Measurements from ENCODE around the gene PYROXD2.

The PYROXD2 gene

DNA sequence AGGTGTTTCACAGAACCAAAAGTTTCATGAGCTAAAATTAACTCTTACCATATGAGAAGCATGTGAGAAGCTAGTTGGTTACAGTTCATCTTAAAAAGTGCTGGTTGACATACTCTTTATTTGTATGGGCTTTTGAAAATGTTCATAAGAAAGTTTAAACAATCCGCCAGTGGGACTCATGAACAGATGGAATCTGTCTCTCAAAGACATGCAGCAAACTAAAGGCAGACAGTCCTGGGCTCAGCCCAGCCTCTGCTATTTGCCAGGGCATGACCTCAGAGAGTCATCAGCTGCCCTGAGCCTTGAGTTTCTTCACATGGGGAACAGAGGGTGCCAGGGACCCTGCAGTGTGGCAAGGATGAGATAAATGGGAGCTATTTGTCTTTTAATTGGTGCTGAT is 3.2 kb downstream of the PYROXD2 start:
- no peak for DNase-seq

DNA sequence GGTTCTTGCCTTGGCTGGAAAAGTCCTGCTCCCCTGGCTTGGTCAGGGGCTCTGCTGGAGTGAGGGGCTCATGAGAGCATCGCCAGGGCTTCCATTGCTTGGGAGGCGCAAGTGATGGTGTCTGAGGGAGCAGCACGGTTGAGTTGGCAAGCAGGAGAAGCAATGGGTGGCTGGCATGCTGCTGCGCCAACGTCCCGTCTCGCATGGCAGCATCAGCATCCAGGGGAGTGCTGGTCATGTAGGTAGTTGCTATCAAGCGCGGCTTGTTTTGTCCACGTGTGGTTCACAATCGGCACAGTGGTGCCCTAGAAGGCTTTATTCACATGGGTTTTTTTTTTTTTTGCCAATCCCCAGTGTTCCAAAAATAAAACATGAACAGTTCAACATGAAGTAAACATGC is 3.8 kb downstream of the PYROXD2 start:
- DNase-seq: no peak

DNA sequence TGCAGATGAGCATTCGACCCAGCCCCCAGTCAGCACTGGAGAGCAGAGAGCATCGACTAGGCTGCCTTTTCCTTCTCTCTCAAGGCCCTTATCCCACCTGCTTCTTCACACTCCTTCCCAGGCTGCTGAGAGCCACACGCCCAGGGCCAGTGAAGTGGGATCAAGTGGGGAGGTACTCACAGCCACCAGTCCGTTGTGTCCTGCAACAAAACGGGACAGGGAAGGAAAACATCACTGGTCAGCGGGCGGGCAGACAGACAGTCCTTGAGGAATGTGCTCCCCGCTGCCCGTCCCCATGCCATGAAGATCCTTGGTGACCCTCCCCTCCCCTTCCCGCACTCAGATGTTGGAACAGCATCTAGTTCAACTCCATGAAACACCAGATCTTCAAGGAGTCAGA is 4.2 kb downstream of the PYROXD2 start:
- no peak for DNase-seq

DNA sequence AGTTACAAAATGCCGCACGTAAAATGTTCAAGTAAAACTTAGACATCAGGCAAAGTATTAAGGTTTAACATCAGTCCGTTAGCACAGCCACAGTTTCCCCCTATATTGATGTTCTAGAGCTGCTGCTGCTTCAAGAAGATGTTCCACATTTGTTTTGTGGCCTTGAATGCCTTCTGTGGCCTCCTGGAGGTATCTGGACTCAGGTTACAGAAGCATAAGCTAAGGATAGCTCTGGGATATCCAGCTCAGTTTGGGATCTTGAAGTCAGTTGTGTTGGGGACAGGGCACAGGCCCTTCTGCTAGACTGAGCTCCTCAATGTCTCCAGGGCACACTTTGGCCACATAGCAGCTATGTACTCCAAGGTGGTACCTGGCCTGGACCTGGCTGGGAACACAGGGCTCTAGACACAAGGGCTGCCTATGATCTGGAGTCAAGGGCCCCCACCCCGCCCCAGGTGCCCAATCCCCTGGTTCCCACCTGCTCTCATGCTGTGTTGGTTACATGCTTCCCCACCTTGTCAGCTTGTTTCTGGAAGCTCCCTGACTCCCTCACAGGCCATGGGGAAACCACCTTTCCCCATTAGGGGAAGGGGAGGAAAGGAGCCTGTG is 4.7 kb downstream of the PYROXD2 start:
- DNase-seq: no peak

GRCh38 chr10:98408799-98409198 is 6.2 kb downstream of the PYROXD2 start:
- no peak for DNase-seq

GRCh38 chr10:98407744-98408241 is 7.2 kb downstream of the PYROXD2 start:
- no peak for DNase-seq

GRCh38 chr10:98407017-98407743 is 7.8 kb downstream of the PYROXD2 start:
- no peak for DNase-seq

DNA sequence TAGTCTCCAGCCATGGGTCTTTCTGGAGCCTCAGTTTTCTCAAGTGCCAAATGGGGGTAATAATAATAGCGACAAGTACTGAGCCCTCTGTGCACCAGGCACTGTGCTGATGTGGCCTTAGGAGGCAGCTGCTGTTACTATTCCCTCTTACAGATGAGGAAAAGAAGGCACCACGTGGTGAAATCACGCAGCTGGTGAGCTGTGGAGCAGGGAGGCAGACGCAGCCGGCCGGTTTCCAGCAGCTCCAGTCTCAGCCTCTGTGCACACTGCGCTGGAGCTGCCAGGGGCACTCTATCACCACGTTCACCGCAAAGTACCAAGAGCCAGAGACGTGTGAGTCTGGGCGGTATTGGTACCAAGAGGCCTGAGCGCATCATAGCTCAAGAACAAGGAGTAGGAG is 9.6 kb downstream of the PYROXD2 start:
- DNase-seq: no peak

DNA sequence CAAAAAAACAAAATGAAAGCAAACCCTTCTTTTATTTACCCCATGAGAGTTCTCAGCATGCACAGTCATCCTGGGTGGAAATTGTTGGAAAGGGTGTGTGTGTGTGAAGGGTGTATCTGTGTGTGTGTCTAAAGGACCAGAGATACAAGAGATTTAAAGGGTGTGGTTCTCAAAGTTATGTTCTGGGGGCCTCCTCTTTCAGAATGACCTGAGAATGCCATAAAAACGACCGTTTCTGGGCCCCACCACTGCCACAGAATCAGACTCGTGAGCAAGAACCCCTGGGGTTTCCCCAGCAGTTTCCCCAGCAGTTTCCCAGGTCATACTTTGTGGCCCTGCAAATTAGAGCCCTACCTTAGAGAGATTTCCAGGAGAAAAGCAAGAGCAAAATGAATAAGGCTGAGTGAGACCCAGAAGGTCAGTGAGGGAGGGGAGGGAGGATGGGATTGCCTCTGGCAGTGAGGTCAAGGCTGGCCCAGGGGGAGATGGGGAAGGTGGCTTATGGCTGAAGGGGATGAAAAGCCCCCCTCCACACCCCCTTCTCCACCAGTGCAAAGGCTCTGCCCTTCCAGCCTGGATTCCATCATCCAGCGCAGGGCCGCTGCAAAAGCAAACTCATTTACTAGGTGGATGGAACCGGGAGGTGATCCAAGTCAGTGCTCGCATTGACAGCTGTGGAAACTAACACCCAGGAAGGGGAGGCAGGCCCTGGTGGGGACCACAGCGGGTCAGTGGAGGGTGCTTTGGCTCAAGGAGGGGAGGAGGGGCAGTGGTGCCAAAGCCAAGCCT is 10.2 kb downstream of the PYROXD2 start:
- no peak for DNase-seq

DNA sequence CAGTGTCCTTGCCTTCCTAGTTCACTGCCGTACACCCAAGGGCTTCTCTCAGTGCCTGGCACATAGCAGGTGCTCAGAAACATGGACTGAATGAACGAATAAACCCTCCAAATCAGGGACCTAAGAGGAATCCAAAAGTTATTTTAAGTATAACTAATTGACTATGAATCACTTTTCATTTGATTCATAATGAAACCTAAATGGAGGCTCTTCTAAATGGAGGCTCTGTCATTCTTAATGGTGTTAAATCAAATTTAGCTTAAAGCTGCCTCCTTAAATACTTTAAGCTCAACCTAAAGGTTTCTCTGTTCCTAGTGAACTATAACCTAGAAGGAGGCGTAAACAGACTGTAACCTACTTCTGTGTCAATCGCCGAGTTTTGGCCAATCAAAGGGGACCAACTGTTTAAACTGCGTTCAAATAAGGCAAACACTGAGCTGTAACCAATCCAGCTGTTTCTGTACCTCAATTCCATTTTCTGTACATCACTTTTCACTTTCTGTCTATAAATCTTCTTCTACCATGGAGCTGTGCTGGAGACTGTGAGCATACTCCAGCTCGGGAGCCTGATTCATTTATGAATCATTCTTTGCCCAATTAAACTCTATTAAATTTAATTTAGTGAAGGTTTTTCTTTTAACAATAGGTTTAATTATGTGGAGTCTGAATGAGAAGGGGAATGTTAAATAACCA is 11.0 kb downstream of the PYROXD2 start:
- no peak for DNase-seq

- DNase-seq: no peak
Observed at GRCh38 chr10:98402931-98403718, 11.9 kb downstream of the PYROXD2 start.

- DNase-seq: no peak
Observed at GRCh38 chr10:98402478-98402877, 12.5 kb downstream of the PYROXD2 start.

DNA sequence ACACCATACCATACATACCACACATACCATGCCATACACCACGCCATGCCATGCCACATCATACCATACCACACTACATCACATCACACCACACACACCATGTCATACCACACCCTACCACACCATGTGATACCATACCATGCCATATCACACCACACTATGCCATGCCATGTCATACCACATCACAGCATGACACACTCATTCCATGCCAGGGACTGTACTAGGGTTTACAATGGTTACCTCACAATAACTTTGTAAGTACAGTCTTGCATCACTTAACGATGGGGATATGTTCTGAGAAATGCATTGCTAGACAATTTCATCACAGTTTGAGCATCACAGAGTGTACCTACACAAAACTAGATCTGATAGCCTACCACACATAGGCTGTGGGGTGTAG is 14.5 kb downstream of the PYROXD2 start:
- DNase-seq: no peak

- DNase-seq: no peak
Observed at GRCh38 chr10:98399784-98400183, 15.2 kb downstream of the PYROXD2 start.

DNA sequence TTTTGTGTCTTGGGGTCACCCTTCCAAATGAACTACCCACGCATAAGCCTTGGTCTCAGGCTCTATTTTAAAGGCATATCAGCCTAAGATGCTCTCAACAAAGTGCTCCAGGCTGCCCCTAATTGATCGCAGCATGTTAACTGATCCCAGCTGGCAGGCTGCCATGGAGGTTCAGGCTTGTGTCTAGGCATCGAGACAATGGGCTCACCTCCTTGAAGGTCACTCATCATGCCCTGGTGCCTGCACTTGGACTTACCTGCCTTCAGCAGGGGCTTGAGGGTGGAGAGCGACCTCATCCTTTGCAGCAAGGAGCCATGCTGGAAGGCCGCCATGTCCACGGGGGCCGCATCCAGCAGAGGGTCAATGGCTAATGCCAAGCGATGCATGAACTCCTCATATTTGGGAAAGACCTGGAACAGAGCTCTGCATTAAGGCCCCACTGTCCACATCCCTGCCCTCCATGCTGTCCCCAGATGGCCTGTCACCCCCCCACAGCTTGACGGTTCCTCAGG is 17.8 kb downstream of the PYROXD2 start:
- no peak for DNase-seq

DNA sequence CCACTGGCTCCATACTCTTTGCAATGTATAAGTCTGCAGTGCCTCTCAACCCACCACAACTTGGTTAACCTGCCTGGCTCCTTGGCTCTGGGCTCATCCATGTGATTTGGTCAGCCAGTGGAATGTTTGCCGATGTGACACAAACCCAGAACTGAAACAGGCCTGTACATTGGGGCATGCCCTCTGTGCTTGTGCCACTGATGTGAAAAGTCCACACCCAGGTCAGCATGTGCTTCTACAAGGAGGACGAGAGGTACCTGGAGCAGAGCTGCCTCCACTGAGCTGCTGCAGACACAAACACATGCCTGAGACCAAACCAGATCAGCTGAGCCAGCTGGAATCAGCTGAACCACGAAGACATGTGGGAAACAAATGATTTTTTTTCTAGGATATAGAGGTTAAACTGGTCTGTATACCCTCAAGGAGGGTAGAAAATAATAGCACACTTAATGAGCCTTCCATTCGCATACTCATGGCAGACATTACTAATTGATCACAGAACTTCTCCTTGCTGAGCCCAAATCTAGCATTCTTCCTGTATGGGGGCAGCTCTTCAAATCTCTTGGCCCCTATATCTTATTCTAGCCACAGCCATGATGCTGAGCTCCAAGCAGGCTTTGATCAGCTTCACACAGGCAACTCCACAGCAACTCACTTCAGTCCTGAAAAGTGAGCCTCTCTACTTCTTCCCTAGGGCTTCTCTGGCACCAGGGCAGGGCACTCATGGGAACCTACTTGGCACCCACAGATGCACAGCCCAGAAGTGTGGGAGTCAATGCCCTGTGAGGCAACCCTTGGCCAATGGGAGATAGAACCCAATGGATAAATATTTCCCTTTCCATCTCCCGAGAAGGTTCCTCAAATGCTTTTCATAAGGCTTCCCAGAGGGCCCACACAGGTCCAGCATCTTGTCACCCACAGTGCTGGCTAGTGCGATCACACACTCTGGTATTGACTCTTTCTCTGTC is 18.6 kb downstream of the PYROXD2 start:
- no peak for DNase-seq

- no peak for DNase-seq
Observed at GRCh38 chr10:98394851-98395440, 20.0 kb downstream of the PYROXD2 start.

DNA sequence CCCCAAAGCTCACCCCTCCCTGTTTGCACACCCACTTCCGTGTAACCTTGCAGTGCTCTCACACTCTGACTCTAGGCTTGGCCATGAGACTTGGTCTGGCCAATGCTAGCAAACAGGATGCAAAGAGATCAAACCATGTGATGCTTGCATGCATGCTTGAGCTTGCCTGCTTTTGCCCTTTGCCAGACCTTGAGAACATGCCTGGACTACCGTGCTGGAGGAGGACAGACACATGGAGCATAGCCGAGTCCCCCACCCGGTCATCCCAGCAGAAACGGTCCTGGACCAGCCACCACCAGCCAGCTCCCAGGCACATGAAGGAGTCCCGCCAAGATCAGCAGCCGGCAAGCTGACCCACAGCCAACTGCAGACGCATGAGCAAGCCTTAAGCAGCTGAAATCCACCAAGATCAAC is 23.4 kb downstream of the PYROXD2 start:
- no peak for DNase-seq

DNA sequence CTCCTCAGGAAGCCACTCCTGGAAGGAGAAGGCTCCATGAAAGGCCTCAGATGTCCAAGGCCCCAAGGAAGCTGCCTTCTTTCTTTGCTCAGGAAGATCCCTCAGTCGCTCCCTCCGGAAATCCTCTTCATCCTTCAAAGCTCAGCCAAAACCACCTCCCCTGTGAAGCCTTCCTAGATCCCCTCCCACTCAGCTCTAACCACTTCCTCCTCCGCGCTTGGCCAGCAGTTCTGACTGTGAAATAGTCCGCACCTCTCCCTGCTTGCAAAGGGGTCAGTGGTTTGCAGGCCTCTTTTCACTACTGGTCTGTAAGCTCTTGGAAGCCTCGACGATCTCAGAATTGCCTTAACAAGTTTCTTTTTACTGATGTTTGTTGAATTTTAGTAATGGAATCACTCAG is 23.9 kb downstream of the PYROXD2 start:
- no peak for DNase-seq

DNA sequence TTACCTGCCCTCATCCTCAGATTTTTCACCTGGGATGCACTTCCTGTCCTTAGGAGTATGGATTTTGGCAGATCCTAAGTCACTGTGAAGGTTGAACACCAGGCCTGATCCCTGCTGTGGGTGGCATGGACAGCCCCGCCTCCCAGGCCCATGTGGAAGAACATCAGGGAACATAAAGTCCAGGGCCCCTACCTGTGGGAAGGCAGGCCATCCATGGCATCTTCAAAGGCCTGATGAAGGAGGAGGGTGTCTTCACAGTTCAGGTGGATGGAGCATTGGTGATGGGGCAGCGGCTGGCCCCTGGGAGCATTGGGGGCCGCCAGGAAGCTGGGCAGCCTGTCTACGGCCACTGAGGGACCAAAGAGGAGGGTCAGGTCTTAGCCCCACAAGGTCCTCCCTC is 24.6 kb downstream of the PYROXD2 start:
- no peak for DNase-seq

DNA sequence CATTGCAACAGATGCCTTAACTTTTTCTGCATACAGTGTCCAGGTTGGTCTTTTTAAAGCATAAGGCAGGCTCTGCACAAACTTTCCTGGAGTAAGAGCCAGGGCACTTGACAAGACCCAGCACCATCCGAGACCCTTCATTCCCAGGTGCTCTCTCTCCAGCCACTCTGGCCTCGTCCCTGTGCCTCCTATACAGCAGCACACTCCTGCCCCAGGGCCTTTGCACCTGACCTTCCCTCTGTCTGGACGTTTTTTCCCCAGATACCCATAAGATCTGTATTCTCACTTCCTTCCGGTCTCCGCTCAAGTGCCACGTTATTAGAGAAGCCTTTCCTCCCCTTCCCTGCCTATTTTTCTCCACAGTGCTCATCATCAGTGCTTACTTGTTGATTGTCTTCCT is 25.6 kb downstream of the PYROXD2 start:
- no peak for DNase-seq

Measured in GOT3 (cell line).